HG03457 (cell line): ENCODE data around the gene HSPA1B.
A peak's percentile ranks its signal among the peaks of the same experiment; 100 is the strongest.
"Not testable (repeated sequence)": the region's sequence is repeated elsewhere in the genome, so short reads cannot be mapped to it uniquely, and the experiment has no call there.

Source experiments
- ATAC-seq: cut with Tn5 transposase; IDR thresholded peaks from one replicate; pipeline ENCODE4 v1.9.1; 2021; ENCODE audit warnings: moderate number of reproducible peaks; ENCODE audit not compliant: unreplicated experiment

The HSPA1B gene

DNA sequence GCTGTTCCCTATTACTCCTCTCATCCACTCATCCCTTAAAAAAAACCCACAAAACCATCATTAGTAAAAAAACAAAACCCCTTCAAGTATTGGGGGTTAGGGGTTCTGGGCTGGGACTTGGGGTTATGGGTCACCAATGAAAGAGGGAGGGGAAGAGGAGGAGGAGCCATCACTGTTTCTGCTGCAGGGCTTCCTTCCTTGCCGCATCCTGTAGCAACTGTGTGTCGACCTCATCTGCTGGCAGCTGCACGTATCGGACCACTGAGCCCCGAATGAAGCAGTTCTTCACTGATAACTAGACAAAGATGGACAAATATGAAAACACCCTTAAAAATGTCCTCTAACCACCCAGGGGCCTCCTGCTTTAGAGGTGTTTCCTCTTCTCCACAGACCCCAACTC, 29.9 kb upstream of the HSPA1B start:
- ATAC-seq, result no peak

DNA sequence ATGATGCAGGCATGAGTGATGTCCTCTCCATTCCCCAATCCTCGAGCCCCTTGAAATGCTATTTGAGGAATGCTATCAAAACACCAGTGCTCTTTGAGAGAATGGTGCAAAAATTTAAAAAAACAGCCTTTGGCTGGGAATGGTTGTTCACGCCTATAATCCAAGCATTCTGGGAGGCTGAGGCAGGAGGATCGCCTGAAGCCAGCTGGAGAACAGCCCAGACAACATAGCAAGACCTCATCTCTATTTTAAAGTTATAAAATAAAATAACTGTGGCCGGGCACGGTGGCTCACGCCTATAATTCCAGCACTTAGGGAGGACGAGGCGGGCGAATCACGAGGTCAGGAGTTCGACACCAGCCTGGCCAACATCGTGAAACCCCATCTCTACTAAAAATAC, 27.8 kb upstream of the HSPA1B start:
- ATAC-seq, result no peak

DNA sequence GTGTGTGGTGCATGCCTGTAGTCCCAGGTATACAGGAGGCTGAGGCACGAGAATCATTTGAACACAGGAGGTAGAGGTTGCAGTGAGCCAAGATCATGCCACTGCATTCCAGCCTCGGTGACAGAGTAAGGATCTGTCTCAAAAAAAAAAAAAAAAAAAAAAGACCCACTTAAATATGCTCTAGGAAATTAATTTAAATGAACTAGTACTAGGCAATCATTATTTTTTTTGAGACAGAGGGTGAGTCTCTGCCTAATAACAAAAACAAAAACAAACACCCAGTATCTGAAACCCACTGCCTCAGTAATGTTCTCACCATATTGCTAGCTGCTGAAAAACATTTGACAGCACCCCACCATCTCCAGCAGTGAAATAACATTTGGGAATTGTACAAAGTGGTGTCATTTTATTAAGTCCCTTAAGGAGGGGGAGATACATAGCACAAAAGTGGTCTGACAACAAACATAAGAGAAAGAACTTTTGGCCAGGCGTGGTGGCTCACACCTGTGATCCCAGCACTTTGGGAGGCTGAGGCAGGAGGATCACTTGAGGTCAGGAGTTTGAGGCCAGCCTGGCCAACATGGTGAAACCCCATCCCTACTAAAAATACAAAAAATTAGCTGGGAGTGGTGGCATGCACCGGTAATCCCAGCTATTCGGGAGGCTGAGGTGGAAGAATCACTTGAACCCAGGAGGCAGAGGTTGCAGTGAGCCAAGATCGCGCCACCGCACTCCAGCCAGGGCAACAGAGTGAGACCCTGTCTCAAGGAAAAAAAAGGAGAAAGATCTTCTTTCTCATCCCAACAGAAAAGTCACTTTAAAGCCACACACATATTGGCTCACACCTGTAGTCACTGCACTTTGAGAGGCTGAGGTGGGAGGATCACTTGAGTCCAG, 26.3 kb upstream of the HSPA1B start:
- ATAC-seq, result not testable (repeated sequence)

DNA sequence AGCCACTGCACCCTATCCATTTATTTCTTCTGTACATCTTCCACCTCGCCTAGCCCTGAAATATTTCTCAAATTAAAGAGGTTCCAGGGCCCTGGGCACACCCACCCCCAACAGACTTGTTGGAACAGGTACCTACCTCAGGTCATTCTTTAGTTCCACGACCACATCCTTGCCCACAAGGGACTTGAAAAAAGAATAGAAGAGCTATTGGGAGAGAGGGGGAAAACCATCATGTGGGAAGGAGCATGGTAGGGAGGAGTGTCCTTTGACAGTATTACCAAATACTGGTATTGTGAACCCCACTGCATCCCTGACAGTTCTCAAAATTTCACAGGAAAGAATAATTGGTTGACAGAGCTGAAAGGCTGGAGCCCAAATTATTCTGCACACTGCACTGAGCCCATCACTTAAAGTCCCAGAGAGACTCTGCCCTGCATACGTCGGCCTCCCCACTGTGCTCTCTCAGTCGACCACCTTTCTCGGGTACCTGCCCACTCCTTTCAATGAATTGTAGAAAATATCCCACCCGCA, 21.5 kb upstream of the HSPA1B start:
- no peak for ATAC-seq

DNA sequence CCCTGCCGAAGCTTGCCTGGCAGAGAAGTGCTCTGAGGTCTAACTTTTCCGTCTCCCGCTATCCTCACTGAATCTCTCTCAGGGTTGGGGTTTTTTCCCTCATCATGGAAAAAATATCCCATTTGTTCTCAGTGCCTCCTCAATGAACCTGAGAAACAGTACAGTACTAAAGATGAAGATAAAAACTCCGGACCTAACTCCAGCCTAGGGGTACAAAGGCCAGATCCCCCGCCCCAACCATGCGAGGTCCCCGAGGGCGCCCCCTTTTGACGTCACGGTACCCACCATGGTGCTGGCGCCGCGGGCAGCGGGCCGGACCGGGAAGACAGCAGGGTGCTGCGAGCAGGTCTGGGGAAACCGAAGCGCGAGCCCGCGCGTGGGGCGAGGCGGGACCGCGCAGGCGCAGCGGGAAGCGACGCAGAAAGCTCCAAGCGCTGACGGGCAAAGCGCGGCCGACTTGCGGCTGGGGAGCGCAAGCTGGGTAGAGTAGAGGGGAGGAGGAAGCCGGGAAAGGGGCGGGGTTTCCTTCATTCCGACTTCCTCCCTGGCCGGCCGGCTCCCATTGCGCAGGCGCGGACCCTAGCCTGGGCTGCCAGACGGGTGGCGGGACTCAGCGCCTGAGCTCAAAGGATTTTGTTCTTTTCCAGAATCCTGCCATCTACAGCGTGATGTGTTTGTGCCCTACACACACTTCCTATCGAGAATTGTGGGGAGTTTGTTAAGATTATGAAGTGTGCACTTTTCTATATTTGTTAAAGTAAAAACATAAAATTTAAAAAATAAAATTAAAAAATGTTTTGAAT, 20.9 kb upstream of the HSPA1B start, which contains the start of gene LSM2:
Gene LSM2 (minus strand): TSS at position 497 of the 803 bp plus-strand sequence. CDS start 209 bp downstream, at position 288.
- ATAC-seq, result peak; percentile 72

DNA sequence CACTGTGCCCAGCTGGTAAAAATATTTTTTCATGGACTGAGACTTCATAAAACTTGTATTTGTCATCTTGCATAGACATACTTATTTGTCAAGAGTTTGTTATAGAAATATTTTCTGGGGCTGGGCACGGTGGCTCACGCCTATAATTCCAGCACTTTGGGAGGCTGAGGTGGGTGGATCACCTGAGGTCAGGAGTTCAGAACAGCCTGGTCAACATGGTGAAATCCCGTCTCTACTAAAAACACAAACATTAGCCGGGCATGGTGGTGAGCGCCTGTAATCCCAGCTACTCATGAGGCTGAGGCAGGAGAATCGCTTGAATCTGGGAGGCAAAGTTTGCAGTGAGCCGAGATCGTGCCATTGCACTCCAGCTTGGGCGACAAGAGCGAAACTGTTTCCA, 18.9 kb upstream of the HSPA1B start:
- not testable (repeated sequence) for ATAC-seq

DNA sequence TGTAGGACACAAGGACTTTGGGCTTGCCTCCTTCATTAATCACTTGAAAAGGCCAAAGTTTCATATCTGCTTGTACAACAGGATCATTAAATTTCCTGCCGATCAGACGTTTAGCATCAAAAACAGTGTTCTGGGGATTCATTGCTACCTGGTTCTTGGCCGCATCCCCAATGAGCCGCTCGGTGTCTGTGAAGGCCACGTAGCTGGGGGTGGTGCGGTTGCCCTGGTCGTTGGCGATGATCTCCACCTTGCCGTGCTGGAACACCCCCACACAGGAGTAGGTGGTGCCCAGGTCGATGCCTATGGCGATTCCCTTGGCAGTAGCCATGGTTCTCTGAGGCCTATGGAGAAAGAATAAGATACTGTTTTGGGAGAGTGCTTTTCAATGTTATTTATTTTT, 15.9 kb upstream of the HSPA1B start:
- no peak for ATAC-seq

DNA sequence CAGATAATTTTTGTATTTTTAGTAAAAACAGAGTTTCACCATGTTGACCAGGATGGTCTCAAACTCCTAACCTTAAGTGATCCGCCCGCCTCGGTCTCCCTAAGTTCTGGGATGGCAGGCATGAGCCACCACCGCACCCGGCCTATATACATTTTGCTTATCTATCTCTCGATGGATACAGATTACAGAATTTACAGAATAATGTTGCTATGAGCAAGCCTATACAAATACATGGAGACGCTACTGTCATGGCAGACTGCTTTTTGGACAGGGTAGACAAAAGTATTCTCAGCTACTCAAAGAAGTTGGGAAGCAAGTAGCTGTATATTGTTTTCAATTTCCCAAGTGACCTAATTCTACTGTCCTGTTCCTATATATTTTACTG, 14.1 kb upstream of the HSPA1B start:
- ATAC-seq, result no peak

DNA sequence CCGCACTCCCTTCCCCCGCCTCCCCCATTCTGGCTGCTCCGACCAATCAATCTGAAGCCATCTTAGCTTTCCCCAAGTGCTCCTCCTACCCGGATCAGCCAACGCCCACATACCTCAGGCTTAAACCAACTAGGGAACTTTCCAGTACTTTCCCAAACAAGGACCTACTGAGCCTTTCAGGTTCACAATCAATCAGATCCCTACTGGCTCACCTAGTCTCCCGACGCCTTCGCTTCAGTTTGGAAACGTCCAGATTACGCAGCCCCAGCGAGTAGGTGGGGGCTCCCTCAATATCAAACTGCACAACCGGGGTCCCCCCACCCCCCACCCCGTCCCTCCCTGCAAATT, 12.9 kb upstream of the HSPA1B start:
- ATAC-seq, result no peak

DNA sequence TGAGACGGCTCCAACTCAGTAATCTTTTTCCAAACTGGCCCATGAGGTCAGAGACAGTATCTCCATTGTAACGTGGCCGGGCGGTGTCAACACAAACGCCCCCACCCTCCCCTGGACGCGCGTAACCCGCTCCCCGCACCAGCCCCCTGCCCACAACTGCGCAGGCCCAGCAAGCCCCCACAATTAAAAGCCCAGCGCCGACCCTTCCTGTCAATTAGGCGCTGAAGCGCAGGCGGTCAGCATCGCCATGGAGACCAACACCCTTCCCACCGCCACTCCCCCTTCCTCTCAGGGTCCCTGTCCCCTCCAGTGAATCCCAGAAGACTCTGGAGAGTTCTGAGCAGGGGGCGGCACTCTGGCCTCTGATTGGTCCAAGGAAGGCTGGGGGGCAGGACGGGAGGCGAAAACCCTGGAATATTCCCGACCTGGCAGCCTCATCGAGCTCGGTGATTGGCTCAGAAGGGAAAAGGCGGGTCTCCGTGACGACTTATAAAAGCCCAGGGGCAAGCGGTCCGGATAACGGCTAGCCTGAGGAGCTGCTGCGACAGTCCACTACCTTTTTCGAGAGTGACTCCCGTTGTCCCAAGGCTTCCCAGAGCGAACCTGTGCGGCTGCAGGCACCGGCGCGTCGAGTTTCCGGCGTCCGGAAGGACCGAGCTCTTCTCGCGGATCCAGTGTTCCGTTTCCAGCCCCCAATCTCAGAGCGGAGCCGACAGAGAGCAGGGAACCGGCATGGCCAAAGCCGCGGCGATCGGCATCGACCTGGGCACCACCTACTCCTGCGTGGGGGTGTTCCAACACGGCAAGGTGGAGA, 12.3 kb upstream of the HSPA1B start, which contains the start of the genes HSPA1A and HSPA1L:
Gene HSPA1A (plus strand): TSS at position 519 of the 814 bp plus-strand sequence. CDS start 214 bp downstream, at position 733.
Gene HSPA1L (minus strand): TSS at position 259 of the 814 bp plus-strand sequence. CDS start 3,311 bp downstream, outside the sequence.
- ATAC-seq, result no peak

DNA sequence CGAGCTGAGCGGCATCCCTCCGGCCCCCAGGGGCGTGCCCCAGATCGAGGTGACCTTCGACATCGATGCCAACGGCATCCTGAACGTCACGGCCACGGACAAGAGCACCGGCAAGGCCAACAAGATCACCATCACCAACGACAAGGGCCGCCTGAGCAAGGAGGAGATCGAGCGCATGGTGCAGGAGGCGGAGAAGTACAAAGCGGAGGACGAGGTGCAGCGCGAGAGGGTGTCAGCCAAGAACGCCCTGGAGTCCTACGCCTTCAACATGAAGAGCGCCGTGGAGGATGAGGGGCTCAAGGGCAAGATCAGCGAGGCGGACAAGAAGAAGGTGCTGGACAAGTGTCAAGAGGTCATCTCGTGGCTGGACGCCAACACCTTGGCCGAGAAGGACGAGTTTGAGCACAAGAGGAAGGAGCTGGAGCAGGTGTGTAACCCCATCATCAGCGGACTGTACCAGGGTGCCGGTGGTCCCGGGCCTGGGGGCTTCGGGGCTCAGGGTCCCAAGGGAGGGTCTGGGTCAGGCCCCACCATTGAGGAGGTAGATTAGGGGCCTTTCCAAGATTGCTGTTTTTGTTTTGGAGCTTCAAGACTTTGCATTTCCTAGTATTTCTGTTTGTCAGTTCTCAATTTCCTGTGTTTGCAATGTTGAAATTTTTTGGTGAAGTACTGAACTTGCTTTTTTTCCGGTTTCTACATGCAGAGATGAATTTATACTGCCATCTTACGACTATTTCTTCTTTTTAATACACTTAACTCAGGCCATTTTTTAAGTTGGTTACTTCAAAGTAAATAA, 10.2 kb upstream of the HSPA1B start:
- not testable (repeated sequence) for ATAC-seq

DNA sequence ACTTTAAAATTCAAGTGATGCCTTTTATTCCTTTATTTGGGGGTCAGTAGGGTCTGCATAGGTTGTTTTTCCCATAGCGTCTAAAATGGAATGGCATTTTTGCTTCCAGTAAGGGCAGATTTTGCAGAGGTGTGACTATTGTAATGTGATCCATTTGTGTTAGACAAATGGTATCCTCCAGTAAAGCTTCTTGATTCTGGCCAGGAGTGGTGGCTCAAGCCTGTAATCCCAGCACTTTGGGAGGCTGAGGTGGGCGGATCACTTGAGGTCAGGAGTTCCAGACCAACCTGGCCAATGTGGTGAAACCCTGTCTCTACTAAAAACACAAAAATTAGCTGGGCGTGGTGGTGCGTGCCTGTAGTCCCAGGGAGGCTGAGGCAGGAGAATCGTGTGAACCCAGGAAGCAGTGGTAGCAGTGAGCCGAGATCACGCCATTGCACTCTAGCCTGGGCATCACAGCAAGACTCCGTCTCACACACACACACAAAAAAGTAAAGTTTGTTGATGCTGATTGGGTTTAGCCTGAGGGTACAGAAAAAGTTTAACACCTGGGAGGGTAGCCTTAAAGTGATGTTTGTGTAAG, 9.5 kb upstream of the HSPA1B start:
- ATAC-seq, result not testable (repeated sequence)

DNA sequence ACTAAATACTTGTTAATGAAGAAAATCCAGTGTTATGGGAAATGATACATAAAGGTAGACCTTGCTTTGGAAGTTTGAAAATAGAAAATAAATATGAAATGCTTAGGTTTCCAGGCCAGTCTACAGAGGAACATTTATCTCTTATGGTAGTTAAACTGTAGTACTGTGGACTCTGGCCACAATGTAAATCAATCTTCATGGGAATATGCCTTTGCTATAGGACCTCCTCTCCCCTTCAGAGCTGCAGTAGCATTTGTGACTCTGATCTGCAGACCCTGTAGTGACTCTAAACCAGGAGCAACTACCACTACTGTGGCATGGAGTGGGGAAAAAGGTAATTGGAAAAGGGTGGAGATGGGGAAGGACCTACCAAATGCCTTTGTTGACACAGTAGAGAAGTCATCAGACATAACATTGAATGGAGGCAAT, 7.7 kb upstream of the HSPA1B start:
- no peak for ATAC-seq

DNA sequence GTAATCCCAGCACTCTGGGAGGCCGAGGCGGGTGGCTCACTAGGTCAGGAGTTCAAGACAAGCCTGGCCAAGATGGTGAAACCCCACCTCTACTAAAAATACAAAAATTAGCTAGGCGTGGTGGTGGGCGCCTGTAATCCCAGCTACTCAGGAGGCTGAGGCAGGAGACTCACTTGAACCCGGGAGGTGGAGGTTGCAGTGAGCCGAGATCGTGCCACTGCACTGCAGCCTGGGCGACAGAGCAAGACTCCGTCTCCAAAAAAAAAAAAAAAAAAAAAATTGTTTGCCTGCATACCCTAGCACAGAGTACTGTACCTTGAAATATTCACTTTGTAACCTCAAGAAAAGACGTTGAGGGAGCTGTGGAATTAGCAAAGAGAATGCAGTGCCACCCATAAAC, 7.1 kb upstream of the HSPA1B start:
- ATAC-seq, result not testable (repeated sequence)

DNA sequence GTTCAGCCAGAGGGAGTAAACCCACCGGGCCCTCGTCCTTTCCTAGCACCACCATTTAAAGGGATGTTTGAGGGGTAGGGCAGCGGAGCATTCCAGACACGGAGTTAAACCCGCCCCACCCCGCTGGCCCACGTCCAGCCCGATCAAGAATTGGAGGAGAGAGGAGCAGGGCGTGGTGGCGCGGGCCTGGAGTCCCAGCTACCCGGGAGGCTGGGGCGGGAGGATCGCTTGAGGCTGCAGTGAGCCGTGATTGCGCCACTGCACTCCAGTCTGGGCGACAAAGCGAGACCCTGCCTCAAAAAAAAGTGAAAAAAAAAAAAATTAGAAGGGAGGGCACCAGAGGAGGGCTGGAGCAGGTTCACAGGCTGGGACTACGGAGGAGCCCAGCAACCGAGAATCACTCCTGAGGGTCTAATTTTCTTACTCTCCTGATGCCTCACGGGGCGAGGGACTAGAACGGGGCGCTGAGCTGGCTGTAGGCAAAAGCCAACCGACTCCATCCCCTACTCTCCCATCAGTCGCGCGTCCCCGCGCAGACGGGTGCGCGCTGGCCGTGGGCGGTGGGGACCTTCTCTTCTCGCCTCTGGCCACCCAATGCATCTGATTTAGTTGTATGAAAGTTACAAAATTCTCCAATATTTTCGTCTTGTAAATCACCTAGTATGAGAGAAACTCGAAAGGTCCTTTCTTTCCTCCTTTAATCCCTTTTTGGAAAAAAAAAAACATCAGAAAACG, 6.1 kb upstream of the HSPA1B start:
- no peak for ATAC-seq

DNA sequence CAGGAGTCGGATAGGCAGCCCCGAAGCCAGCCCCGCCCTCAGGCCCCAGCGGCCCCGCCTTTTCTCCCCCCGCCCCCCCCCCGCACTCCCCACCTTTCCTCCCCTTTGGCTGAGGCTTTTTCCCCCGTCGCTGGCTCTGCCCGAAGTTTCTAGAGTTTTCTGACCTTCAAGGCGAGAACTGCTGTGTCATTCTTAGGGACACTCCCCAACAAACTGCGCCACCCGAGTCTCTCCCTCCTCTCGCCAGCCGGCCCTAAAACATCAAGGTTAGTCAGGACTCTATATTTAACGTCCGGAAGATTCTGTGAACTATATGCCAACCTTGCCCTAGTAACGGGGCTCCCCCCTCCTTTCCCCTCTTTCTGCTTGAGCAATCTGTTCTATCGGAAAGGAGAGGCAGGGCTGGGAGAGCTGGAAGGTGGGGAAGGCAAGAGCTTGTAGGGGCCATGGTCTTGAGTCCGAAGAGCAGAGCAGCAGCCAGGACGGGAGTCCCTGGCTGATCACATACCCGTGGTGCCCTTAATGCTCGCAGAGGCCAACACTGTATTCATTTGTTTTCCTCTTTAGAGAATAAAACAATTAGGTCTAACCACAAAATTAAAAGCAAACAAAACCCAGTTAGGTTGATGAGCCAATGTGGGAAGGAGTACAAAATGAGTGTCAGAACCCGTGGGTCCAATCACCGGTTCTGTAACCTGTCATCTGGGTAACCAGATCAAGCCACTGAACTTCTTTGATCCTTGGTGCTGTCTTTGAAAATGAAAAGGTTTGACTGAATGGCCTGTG, 5.3 kb upstream of the HSPA1B start:
- no peak for ATAC-seq

DNA sequence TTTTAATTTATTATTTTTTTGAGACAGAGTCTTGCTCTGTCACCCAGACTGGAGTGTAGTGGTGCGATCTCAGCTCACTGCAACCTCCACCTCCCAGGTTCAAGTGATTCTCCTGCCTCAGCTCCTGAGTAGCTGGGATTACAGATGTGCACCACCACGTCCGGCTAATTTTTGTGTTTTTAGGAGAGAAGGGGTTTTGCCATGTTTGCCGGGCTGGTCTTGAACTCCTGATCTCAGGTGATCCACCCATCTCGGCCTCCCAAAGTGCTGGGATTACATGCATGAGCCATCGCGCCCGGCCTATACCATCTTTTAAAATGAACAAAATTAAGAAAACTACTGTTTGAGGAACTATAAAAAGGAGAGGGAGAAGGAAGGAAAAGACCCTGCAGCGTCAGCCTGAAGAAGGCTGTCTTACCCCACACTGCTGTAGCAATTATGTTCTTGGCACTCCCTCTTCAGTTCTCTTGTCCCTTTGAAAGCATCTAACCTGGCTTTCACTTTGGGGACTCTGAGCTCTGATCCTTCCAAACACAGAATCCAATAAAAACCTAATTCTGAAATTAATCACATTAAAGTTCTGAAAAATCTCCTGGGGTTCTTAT, 3.8 kb upstream of the HSPA1B start:
- ATAC-seq, result not testable (repeated sequence)
